Activated CD8-positive, alpha-beta memory T cell treated with anti-CD3 and anti-CD28 coated beads, Interleukin-2, amount 10 ng/mL, durations not matched to agents 7 days and 5 days (primary cell): ENCODE results near the gene CA7. TPM values are rescaled to one million over a fixed set of nuclear protein-coding genes. Genes with fewer than 3 reads are reported as not detected.

Experiments used
- ATAC-seq: fragments of 150-1000 bp; cut with Tn5 transposase; one replicate; pipeline ENCODE4 v1.10.0; 2021; ENCODE audit warnings: moderate library complexity
- CTCF ChIA-PET: fragments of 350-600 bp; sonication (Branson Sonifier 250); formaldehyde crosslinking; loops from one replicate; lab custom pipeline; 2021; ENCODE audit warnings: antibody characterized with exemption; lab: Charles Lee
- DNase-seq: peaks from one replicate; pipeline ENCODE4 v3.0.0-alpha.2; 2020
- H3K27ac Mint-ChIP-seq: one replicate; pipeline ENCODE4 v1.8.0; 2021; ENCODE audit warnings: mild to moderate bottlenecking, mixed read lengths
- H3K27me3 Mint-ChIP-seq: one replicate; pipeline ENCODE4 v1.8.0; 2021; ENCODE audit warnings: mixed read lengths
- H3K36me3 Mint-ChIP-seq: one replicate; pipeline ENCODE4 v1.8.0; 2021; ENCODE audit warnings: mild to moderate bottlenecking, mixed read lengths
- H3K4me1 Mint-ChIP-seq: one replicate; pipeline ENCODE4 v1.8.0; 2021; ENCODE audit warnings: mixed read lengths
- H3K4me3 Mint-ChIP-seq: one replicate; pipeline ENCODE4 v1.8.0; 2021; ENCODE audit warnings: mild to moderate bottlenecking, moderate library complexity, mixed read lengths
- H3K9me3 Mint-ChIP-seq: one replicate; pipeline ENCODE4 v1.8.0; 2022; ENCODE audit warnings: low read depth, mixed read lengths
- total RNA-seq, 2 experiments: library from RNA; stranded (reverse); gene quantifications; one replicate each; pipeline ENCODE4 v1.2.3, GENCODE V29; 2021

The CA7 gene
- total RNA-seq, 2 experiments from 2014 or later = not detected

- Mint-ChIP-seq H3K27ac (no peak overlapping the region), H3K4me3 (no peak overlapping the region)
These were observed 11.4 kb upstream of the CA7 start for GRCh38 chr16:66832661-66833305.

GRCh38 chr16:66834746-66835145 is 9.5 kb upstream of the CA7 start:
- peaks cover 11% of the 10 kb centered on the region for H3K4me1 Mint-ChIP-seq
- no peaks in the 10 kb centered on the region for H3K36me3 Mint-ChIP-seq
- peaks cover 26% of the 10 kb centered on the region for H3K27me3 Mint-ChIP-seq
- no peak overlapping the region for H3K27ac Mint-ChIP-seq
- ATAC-seq (no peak), DNase-seq (peak; percentile 19)
- CTCF ChIA-PET = interaction anchor here (0.6 to 8.7 kb wide), 4 partner anchors 9 to 45 kb away, joined by 3 to 160 read pairs (median 4); partner anchors contain the start of gene PDP2
- H3K9me3 Mint-ChIP-seq = no peaks in the 10 kb centered on the region
- no peak overlapping the region for H3K4me3 Mint-ChIP-seq

More at GRCh38 chr16:66832661-66833305, 11.4 kb upstream of the CA7 start:
- CTCF ChIA-PET = interaction anchor here (4.4 to 8.7 kb wide), 3 partner anchors 11 to 41 kb away, joined by 47 to 160 read pairs (median 63); partner anchors contain the start of gene CA7
- ATAC-seq (no peak), DNase-seq (no peak)
- H3K27me3 Mint-ChIP-seq = peaks cover 8% of the 10 kb centered on the region
- no peaks in the 10 kb centered on the region for H3K9me3 Mint-ChIP-seq
- H3K36me3 Mint-ChIP-seq = peaks cover 4% of the 10 kb centered on the region
- H3K4me1 Mint-ChIP-seq = peaks cover 29% of the 10 kb centered on the region

GRCh38 chr16:66840883-66841282 is 3.3 kb upstream of the CA7 start:
- DNase-seq (no peak), ATAC-seq (no peak)
- Mint-ChIP-seq H3K36me3 (no peaks in the 10 kb centered on the region), H3K9me3 (no peaks in the 10 kb centered on the region), H3K27ac (no peak overlapping the region), H3K4me1 (peaks cover 9% of the 10 kb centered on the region), H3K4me3 (no peak overlapping the region), H3K27me3 (peaks cover 66% of the 10 kb centered on the region)
- CTCF ChIA-PET = interaction anchor here (5.4 kb wide), 1 partner anchor 11 kb away, joined by 47 read pairs; the partner anchor contains the start of gene NAE1

GRCh38 chr16:66841366-66841765 is 2.8 kb upstream of the CA7 start:
- ATAC-seq = no peak
- peaks cover 9% of the 10 kb centered on the region for H3K4me1 Mint-ChIP-seq
- CTCF ChIA-PET = interaction anchor here (1.1 to 5.4 kb wide), 3 partner anchors 11 to 88 kb away, joined by 3 to 47 read pairs (median 4); partner anchors contain the start of gene NAE1
- peaks cover 71% of the 10 kb centered on the region for H3K27me3 Mint-ChIP-seq
- peak; percentile 30 for DNase-seq
- no peaks in the 10 kb centered on the region for H3K36me3 Mint-ChIP-seq
- H3K4me3 Mint-ChIP-seq = no peak overlapping the region
- no peak overlapping the region for H3K27ac Mint-ChIP-seq
- H3K9me3 Mint-ChIP-seq = no peaks in the 10 kb centered on the region

- Mint-ChIP-seq H3K4me3 (no peak overlapping the region), H3K4me1 (peaks cover 13% of the 10 kb centered on the region), H3K36me3 (no peaks in the 10 kb centered on the region), H3K27me3 (peaks cover 65% of the 10 kb centered on the region), H3K27ac (no peak overlapping the region), H3K9me3 (no peaks in the 10 kb centered on the region)
- CTCF ChIA-PET = interaction anchor here (1.1 to 5.4 kb wide), 3 partner anchors 12 to 30 kb away, joined by 3 to 47 read pairs (median 12); partner anchors contain the start of gene NAE1
- DNase-seq (peak; percentile 34), ATAC-seq (no peak)
These were observed 1.4 kb upstream of the CA7 start for GRCh38 chr16:66842765-66843164.

- CTCF ChIA-PET = interaction anchor here (2.5 to 5.4 kb wide), 2 partner anchors 13 to 25 kb away, joined by 12 to 47 read pairs; partner anchors contain the start of gene NAE1
- peak; percentile 31 for DNase-seq
- H3K36me3 Mint-ChIP-seq = no peaks in the 10 kb centered on the region
- no peaks in the 10 kb centered on the region for H3K9me3 Mint-ChIP-seq
- no peak overlapping the region for H3K4me3 Mint-ChIP-seq
- peaks cover 63% of the 10 kb centered on the region for H3K27me3 Mint-ChIP-seq
- ATAC-seq = no peak
- peaks cover 16% of the 10 kb centered on the region for H3K4me1 Mint-ChIP-seq
- H3K27ac Mint-ChIP-seq = no peak overlapping the region
These were observed 1.0 kb upstream of the CA7 start for GRCh38 chr16:66843191-66843590.

GRCh38 chr16:66844009-66844341 is 239 bp upstream of the CA7 start:
- H3K36me3 Mint-ChIP-seq = no peaks in the 10 kb centered on the region
- CTCF ChIA-PET = interaction anchor here (2.5 to 5.4 kb wide), 2 partner anchors 14 to 24 kb away, joined by 12 to 47 read pairs; partner anchors contain the start of gene NAE1
- no peak for DNase-seq
- peaks cover 55% of the 10 kb centered on the region for H3K27me3 Mint-ChIP-seq
- no peak for ATAC-seq
- peaks cover 20% of the 10 kb centered on the region for H3K4me1 Mint-ChIP-seq
- H3K4me3 Mint-ChIP-seq = no peak overlapping the region
- H3K27ac Mint-ChIP-seq = no peak overlapping the region
- H3K9me3 Mint-ChIP-seq = no peaks in the 10 kb centered on the region

- Mint-ChIP-seq H3K4me1 (peaks cover 20% of the 10 kb centered on the region), H3K4me3 (peak overlapping the region; percentile 36), H3K36me3 (no peaks in the 10 kb centered on the region), H3K27me3 (peaks cover 44% of the 10 kb centered on the region), H3K27ac (no peak overlapping the region), H3K9me3 (no peaks in the 10 kb centered on the region)
- ATAC-seq (peak; percentile 24), DNase-seq (no peak)
- CTCF ChIA-PET = interaction anchor here (2.5 to 5.4 kb wide), 2 partner anchors 15 to 23 kb away, joined by 12 to 47 read pairs; partner anchors contain the start of gene NAE1
These were observed 831 bp downstream of the CA7 start for GRCh38 chr16:66845080-66845410.

- peaks cover 43% of the 10 kb centered on the region for H3K27me3 Mint-ChIP-seq
- no peaks in the 10 kb centered on the region for H3K36me3 Mint-ChIP-seq
- H3K4me3 Mint-ChIP-seq = no peak overlapping the region
- no peaks in the 10 kb centered on the region for H3K9me3 Mint-ChIP-seq
- no peak overlapping the region for H3K27ac Mint-ChIP-seq
- ATAC-seq (no peak), DNase-seq (no peak)
- peaks cover 20% of the 10 kb centered on the region for H3K4me1 Mint-ChIP-seq
- CTCF ChIA-PET = interaction anchor here (5.4 kb wide), 1 partner anchor 15 kb away, joined by 47 read pairs; the partner anchor contains the start of gene NAE1
These were observed 1.6 kb downstream of the CA7 start for GRCh38 chr16:66845791-66846221.

GRCh38 chr16:66846266-66846665 is 2.1 kb downstream of the CA7 start:
- no peak overlapping the region for H3K27ac Mint-ChIP-seq
- H3K27me3 Mint-ChIP-seq = peaks cover 43% of the 10 kb centered on the region
- no peaks in the 10 kb centered on the region for H3K9me3 Mint-ChIP-seq
- H3K4me1 Mint-ChIP-seq = peaks cover 20% of the 10 kb centered on the region
- H3K36me3 Mint-ChIP-seq = no peaks in the 10 kb centered on the region
- CTCF ChIA-PET = interaction anchor here (2.2 to 6.1 kb wide), 2 partner anchors 10 to 22 kb away, joined by 6 to 46 read pairs; no protein-coding TSS in a partner anchor
- H3K4me3 Mint-ChIP-seq = no peak overlapping the region
- ATAC-seq (no peak), DNase-seq (no peak)

GRCh38 chr16:66846831-66847230 is 2.6 kb downstream of the CA7 start:
- ATAC-seq = no peak
- Mint-ChIP-seq H3K4me1 (peaks cover 20% of the 10 kb centered on the region), H3K36me3 (no peaks in the 10 kb centered on the region), H3K9me3 (no peaks in the 10 kb centered on the region), H3K27ac (no peak overlapping the region), H3K27me3 (peaks cover 38% of the 10 kb centered on the region), H3K4me3 (no peak overlapping the region)
- DNase-seq = no peak
- CTCF ChIA-PET = interaction anchor here (0.9 to 6.1 kb wide), 3 partner anchors 10 to 21 kb away, joined by 3 to 46 read pairs (median 6); partner anchors contain the start of gene NAE1

- Mint-ChIP-seq H3K36me3 (no peaks in the 10 kb centered on the region), H3K4me1 (peaks cover 20% of the 10 kb centered on the region), H3K4me3 (no peak overlapping the region), H3K27ac (no peak overlapping the region), H3K9me3 (no peaks in the 10 kb centered on the region), H3K27me3 (peaks cover 35% of the 10 kb centered on the region)
- no peak for ATAC-seq
- no peak for DNase-seq
- CTCF ChIA-PET = interaction anchor here (0.9 to 6.1 kb wide), 3 partner anchors 9 to 20 kb away, joined by 3 to 46 read pairs (median 6); partner anchors contain the start of gene NAE1
These were observed 3.4 kb downstream of the CA7 start for GRCh38 chr16:66847533-66848067.

GRCh38 chr16:66848172-66848571 is 4.0 kb downstream of the CA7 start:
- peaks cover 23% of the 10 kb centered on the region for H3K4me1 Mint-ChIP-seq
- ATAC-seq = no peak
- CTCF ChIA-PET = interaction anchor here (1.5 to 6.1 kb wide), 4 partner anchors 8 to 20 kb away, joined by 5 to 46 read pairs (median 12); partner anchors contain the start of gene NAE1
- no peak for DNase-seq
- no peak overlapping the region for H3K4me3 Mint-ChIP-seq
- H3K27ac Mint-ChIP-seq = no peak overlapping the region
- H3K36me3 Mint-ChIP-seq = no peaks in the 10 kb centered on the region
- peaks cover 29% of the 10 kb centered on the region for H3K27me3 Mint-ChIP-seq
- H3K9me3 Mint-ChIP-seq = no peaks in the 10 kb centered on the region
